ENCODE measurements around the gene SUMO4. TPM values are rescaled to one million over a fixed set of nuclear protein-coding genes. Genes with fewer than 3 reads are reported as not detected.

SUMO4 gene
- total RNA-seq, 4 donors from 2014 or later: 1.2 to 15.3 (median 5.9) TPM; not detected in 1

GRCh38 chr6:149409617-149410016, 9.6 kb downstream of the SUMO4 start:
- Histone ChIP-seq H3K4me3 (no peak overlapping the region), H3K4me1 (no peaks in the 10 kb centered on the region), H3K27me3 (no peaks in the 10 kb centered on the region), H3K27ac (no peak overlapping the region), H3K36me3 (no peaks in the 10 kb centered on the region), H3K9me3 (no peaks in the 10 kb centered on the region)
- no peak for DNase-seq
- TF ChIP-seq POLR2A (IDR thresholded peaks at IDR 0.05): no peak
- TF ChIP-seq, protein P1, sequence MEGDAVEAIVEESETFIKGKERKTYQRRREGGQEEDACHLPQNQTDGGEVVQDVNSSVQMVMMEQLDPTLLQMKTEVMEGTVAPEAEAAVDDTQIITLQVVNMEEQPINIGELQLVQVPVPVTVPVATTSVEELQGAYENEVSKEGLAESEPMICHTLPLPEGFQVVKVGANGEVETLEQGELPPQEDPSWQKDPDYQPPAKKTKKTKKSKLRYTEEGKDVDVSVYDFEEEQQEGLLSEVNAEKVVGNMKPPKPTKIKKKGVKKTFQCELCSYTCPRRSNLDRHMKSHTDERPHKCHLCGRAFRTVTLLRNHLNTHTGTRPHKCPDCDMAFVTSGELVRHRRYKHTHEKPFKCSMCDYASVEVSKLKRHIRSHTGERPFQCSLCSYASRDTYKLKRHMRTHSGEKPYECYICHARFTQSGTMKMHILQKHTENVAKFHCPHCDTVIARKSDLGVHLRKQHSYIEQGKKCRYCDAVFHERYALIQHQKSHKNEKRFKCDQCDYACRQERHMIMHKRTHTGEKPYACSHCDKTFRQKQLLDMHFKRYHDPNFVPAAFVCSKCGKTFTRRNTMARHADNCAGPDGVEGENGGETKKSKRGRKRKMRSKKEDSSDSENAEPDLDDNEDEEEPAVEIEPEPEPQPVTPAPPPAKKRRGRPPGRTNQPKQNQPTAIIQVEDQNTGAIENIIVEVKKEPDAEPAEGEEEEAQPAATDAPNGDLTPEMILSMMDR (IDR thresholded peaks at IDR 0.05): no peak
- intact Hi-C loops (cut with DNase I; ENCODE audit: low total_unique reads): no loop called here

- no peak for DNase-seq
- Histone ChIP-seq H3K4me3 (no peak overlapping the region), H3K36me3 (no peaks in the 10 kb centered on the region), H3K9me3 (no peaks in the 10 kb centered on the region), H3K27me3 (no peaks in the 10 kb centered on the region), H3K4me1 (no peaks in the 10 kb centered on the region), H3K27ac (no peak overlapping the region)
- TF ChIP-seq, protein P1 (IDR thresholded peaks at IDR 0.05): no peak
- TF ChIP-seq POLR2A (IDR thresholded peaks at IDR 0.05): no peak
- intact Hi-C loops (cut with DNase I; ENCODE audit: low total_unique reads): no loop called here
These were observed 10.5 kb downstream of the SUMO4 start for GRCh38 chr6:149410557-149410956.

- H3K27me3 ChIP-seq: no peaks in the 10 kb centered on the region
- no peaks in the 10 kb centered on the region for H3K36me3 ChIP-seq
- intact Hi-C loops (cut with DNase I; ENCODE audit: low total_unique reads): no loop called here
- H3K4me3 ChIP-seq: no peak overlapping the region
- no peaks in the 10 kb centered on the region for H3K9me3 ChIP-seq
- no peaks in the 10 kb centered on the region for H3K4me1 ChIP-seq
- no peak for DNase-seq
- TF ChIP-seq POLR2A (IDR thresholded peaks at IDR 0.05): no peak
- TF ChIP-seq, protein P1 (IDR thresholded peaks at IDR 0.05): no peak
- no peak overlapping the region for H3K27ac ChIP-seq
These were observed 13.9 kb downstream of the SUMO4 start for GRCh38 chr6:149414009-149414408.

- H3K36me3 ChIP-seq: no peaks in the 10 kb centered on the region
- intact Hi-C loops (cut with DNase I; ENCODE audit: low total_unique reads): no loop called here
- no peak overlapping the region for H3K27ac ChIP-seq
- H3K9me3 ChIP-seq: no peaks in the 10 kb centered on the region
- no peak for DNase-seq
- H3K4me1 ChIP-seq: no peaks in the 10 kb centered on the region
- no peak overlapping the region for H3K4me3 ChIP-seq
- TF ChIP-seq, protein P1 (IDR thresholded peaks at IDR 0.05): no peak
- no peak for TF ChIP-seq POLR2A (IDR thresholded peaks at IDR 0.05)
- H3K27me3 ChIP-seq: no peaks in the 10 kb centered on the region
These were observed 14.8 kb downstream of the SUMO4 start for GRCh38 chr6:149414821-149415220.

GRCh38 chr6:149419696-149420404, 19.8 kb downstream of the SUMO4 start:
- Histone ChIP-seq H3K36me3 (no peaks in the 10 kb centered on the region), H3K27me3 (no peaks in the 10 kb centered on the region), H3K4me1 (no peaks in the 10 kb centered on the region), H3K9me3 (no peaks in the 10 kb centered on the region), H3K27ac (no peak overlapping the region), H3K4me3 (no peak overlapping the region)
- TF ChIP-seq, protein P1 (IDR thresholded peaks at IDR 0.05): no peak
- no peak for TF ChIP-seq POLR2A (IDR thresholded peaks at IDR 0.05)
- no peak for DNase-seq
- intact Hi-C loops (cut with DNase I; ENCODE audit: low total_unique reads): no loop called here
